ENCODE results near the gene GP1BB. TPM values are rescaled to one million over a fixed set of nuclear protein-coding genes. Genes with fewer than 3 reads are reported as not detected.

Gene GP1BB
- total and polyA plus RNA-seq, 2 experiments from 2014 or later: 4.9 to 10.2 TPM

DNA sequence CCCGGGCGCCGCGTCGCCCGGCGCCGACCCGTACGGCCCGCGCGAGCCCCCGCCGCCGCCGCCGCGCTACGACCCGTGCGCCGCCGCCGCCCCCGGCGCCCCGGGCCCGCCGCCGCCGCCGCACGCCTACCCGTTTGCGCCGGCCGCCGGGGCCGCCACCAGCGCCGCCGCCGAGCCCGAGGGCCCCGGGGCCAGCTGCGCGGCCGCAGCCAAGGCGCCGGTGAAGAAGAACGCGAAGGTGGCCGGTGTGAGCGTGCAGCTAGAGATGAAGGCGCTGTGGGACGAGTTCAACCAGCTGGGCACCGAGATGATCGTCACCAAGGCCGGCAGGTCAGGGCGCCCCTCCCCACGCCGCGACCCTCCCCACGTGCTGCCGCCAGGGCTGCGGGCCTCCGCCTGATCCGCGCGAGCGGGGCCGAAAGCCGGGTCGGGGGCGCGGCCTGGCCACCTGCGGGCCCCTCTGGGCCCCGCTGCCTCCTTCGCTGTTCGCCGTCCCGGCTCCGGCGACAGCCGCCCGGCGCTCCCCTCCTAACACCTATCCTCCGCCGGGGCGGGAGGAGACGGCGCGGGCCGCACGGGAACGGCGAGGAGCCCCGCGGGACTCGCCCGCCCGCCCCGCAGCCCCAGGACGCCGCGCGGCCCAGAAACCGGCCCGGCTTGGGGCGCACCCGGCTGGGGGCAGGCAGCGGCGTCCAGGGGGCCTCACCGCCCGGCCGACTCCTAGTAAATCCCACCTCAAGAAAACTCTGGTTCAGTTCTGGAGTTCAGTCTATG lies 37.8 kb downstream of the GP1BB start:
- Histone ChIP-seq H4K20me1 (ENCODE audit: insufficient read depth) (no peaks in the 10 kb centered on the region), H3K4me3 (peak overlapping the region; percentile 70), H3K4me1 (ENCODE audit: insufficient read depth) (peaks cover 6% of the 10 kb centered on the region; the same call in 1 of the 2 replicates), H3K9me3 (ENCODE audit: low read depth) (no peaks in the 10 kb centered on the region), H3K4me2 (ENCODE audit: unreplicated experiment) (peak overlapping the region; percentile 91), H3K9ac (peak overlapping the region; percentile 79), H3K27ac (peak overlapping the region; percentile 29), H2AFZ (peak overlapping the region; percentile 30; the same call in 1 of the 2 replicates), H3K9me2 (ENCODE audit: insufficient read depth) (no peaks in the 10 kb centered on the region), H3K36me3 (ENCODE audit: low read depth) (no peaks in the 10 kb centered on the region), H3K27me3 (replicated peaks; ENCODE audit: insufficient read depth) (peaks cover 4% of the 10 kb centered on the region; the same call in 1 of the 2 replicates), H3K79me2 (ENCODE audit: insufficient read depth) (peaks cover 26% of the 10 kb centered on the region), H3F3A (ENCODE audit: insufficient read depth) (0 out of 2 replicates have a peak, but pooled peaks cover 5% of the 10 kb centered on the region)
- TF ChIP-seq EZH2 (IDR thresholded peaks at IDR 0.05; ENCODE audit: insufficient read depth, poor library complexity, severe bottlenecking): no peak
- TF ChIP-seq EZH2phosphoT487 (IDR thresholded peaks at IDR 0.05; ENCODE audit: insufficient read depth, low read depth): no peak
- 11 to 28% methylated on average over 23 to 37 of the region's 117 CpGs for WGBS, 2 experiments (ENCODE audit: low coverage in 1 of 2, low lambda C conversion rate in 2 of 2, missing lambda C conversion rate in 2 of 2)
- in situ Hi-C loops (cut with MboI): no loop called here
- peak; percentile 50 for DNase-seq

DNA sequence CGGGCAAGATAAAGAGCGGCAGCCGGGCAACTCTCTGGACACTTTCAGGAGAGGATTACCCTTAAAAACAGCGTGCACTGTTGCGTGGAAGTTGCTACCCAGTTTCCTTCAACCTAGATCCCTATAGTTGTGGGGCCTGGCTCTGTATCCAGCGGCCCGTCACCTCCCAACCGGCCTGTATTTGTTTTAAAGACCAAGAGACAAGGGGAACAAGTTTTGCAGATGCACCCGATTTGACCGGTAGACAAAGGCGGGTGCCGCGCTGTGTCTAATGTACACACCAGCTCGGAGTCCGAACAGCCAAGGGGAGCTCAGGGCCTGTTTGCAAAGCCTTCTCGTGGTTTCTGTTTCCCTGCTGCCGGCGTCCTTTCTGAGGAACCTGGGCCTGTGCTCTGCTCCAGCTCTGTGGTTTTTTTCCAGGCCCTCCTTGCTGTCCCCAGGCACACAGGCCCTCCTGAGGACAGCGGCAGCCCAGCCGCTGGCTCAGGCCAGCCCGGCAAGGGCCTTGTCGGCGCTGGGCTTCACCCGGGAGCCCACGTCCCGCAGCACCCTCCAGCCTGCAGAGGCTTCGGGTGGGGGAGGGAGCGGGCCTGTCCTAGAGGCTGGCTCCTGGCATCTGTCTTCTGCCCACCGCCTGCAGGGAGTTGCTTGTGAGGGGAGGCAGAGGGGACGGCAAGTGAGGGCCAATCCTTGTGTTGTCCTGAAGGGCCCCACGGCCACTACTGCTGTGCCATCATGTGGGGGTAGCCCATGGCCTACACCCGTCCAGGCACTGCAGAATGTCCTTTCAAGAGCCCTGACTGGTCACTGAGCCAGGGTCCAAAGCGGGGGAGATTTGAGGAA lies 38.6 kb downstream of the GP1BB start:
- no peaks in the 10 kb centered on the region; the same call in 1 of the 2 replicates for H3K27me3 ChIP-seq (replicated peaks; ENCODE audit: insufficient read depth)

DNA sequence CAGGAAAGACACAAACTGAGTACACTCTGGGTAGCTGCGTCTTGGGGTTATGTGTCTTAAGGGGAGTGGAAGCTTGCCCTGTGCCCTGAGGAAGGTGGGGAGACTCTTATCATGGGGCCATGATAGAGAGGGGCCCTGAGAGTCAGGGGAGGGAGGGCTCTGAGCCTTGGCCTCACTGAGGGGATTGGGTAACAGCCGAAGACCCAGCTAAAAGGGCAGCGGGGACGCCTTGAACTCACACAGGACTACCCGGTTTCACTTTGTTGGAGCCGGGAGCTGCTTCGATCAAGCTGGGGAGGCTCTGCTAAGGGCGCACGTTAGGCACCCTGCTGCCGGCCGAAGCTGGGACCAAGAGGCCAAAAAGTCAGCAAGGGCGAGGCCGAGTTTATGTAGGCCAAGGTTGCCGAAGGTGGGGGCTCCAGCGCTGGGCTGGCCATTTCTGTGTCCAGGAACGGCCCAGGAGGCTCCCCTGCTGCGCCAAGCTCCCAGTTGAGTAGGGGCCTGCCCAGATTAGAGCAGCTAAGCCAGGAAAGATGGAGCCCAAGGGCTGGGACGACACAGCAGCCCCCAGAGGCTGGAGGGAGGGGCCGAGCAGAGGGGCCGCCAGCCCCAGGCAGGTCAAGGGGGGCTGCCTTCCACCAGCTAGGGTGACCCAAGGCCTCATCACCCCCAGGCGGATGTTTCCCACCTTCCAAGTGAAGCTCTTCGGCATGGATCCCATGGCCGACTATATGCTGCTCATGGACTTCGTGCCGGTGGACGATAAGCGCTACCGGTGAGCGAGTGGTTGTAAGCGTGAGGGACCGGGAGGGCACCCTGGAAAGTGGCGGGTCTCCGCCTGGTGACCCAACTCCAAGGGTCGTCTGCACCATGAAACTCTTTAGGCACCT lies 39.5 kb downstream of the GP1BB start:
- WGBS, 2 experiments (ENCODE audit: low coverage in 1 of 2, low lambda C conversion rate in 2 of 2, missing lambda C conversion rate in 2 of 2): 77 to 82% methylated on average over 31 to 34 of the region's 34 CpGs
- Histone ChIP-seq H3K27ac (peak overlapping the region; percentile 29), H3K9ac (peak overlapping the region; percentile 79), H3K4me1 (ENCODE audit: insufficient read depth) (peaks cover 6% of the 10 kb centered on the region; the same call in 1 of the 2 replicates), H2AFZ (0 out of 2 replicates have a peak overlapping the region, but pooled peaks have one; percentile 30), H3K27me3 (replicated peaks; ENCODE audit: insufficient read depth) (no peaks in the 10 kb centered on the region), H3K79me2 (ENCODE audit: insufficient read depth) (peaks cover 26% of the 10 kb centered on the region), H3K4me2 (ENCODE audit: unreplicated experiment) (peak overlapping the region; percentile 91), H3K36me3 (ENCODE audit: low read depth) (no peaks in the 10 kb centered on the region), H3F3A (ENCODE audit: insufficient read depth) (0 out of 2 replicates have a peak, but pooled peaks cover 5% of the 10 kb centered on the region), H3K9me2 (ENCODE audit: insufficient read depth) (no peaks in the 10 kb centered on the region), H3K4me3 (peak overlapping the region; percentile 70), H4K20me1 (ENCODE audit: insufficient read depth) (no peaks in the 10 kb centered on the region), H3K9me3 (ENCODE audit: low read depth) (no peaks in the 10 kb centered on the region)
- DNase-seq: peak; percentile 48
- TF ChIP-seq EZH2phosphoT487 (IDR thresholded peaks at IDR 0.05; ENCODE audit: insufficient read depth, low read depth) (no peak), EZH2 (IDR thresholded peaks at IDR 0.05; ENCODE audit: insufficient read depth, poor library complexity, severe bottlenecking) (no peak)
- in situ Hi-C loops (cut with MboI): no loop called here

More for the DNA sequence above, 38.6 kb downstream of the GP1BB start:
- Histone ChIP-seq H2AFZ (peak overlapping the region; percentile 30; the same call in 1 of the 2 replicates), H3F3A (ENCODE audit: insufficient read depth) (0 out of 2 replicates have a peak, but pooled peaks cover 5% of the 10 kb centered on the region), H3K27ac (peak overlapping the region; percentile 29), H4K20me1 (ENCODE audit: insufficient read depth) (no peaks in the 10 kb centered on the region), H3K79me2 (ENCODE audit: insufficient read depth) (peaks cover 26% of the 10 kb centered on the region), H3K9me2 (ENCODE audit: insufficient read depth) (no peaks in the 10 kb centered on the region), H3K4me1 (ENCODE audit: insufficient read depth) (peaks cover 6% of the 10 kb centered on the region; the same call in 1 of the 2 replicates), H3K9me3 (ENCODE audit: low read depth) (no peaks in the 10 kb centered on the region), H3K4me2 (ENCODE audit: unreplicated experiment) (peak overlapping the region; percentile 91), H3K4me3 (peak overlapping the region; percentile 70), H3K9ac (peak overlapping the region; percentile 79), H3K36me3 (ENCODE audit: low read depth) (no peaks in the 10 kb centered on the region)
- 45 to 58% methylated on average over 33 of the region's 33 CpGs for WGBS, 2 experiments (ENCODE audit: low coverage in 1 of 2, low lambda C conversion rate in 2 of 2, missing lambda C conversion rate in 2 of 2)
- DNase-seq: peak; percentile 65
- in situ Hi-C loops (cut with MboI): no loop called here
- TF ChIP-seq EZH2phosphoT487 (IDR thresholded peaks at IDR 0.05; ENCODE audit: insufficient read depth, low read depth) (no peak), EZH2 (IDR thresholded peaks at IDR 0.05; ENCODE audit: insufficient read depth, poor library complexity, severe bottlenecking) (no peak)
